Thoracic aorta (tissue), 2 donors: ENCODE data around the gene ERC1. TPM values are rescaled to one million over a fixed set of nuclear protein-coding genes. Genes with fewer than 3 reads are reported as not detected.

Source experiments
- ATAC-seq: fragments of 150-250 bp; one replicate; pipeline ENCODE4 v1.8.0; 2017; ENCODE audit warnings: low read depth; ENCODE audit not compliant: insufficient number of reproducible peaks, low FRiP score
- DNase-seq: peaks from one replicate; pipeline ENCODE4 v3.0.0-alpha.2; 2020; ENCODE audit warnings: low spot score
- H3K27ac ChIP-seq, 2 donors: fragments of 200-600 bp; sonication (generic); 1 replicate in 1 of 2; 2 replicates in 1 of 2; pipeline ENCODE4 v1.5.1; 2016; ENCODE audit warnings: mild to moderate bottlenecking in 2 of 2, moderate library complexity in 2 of 2
- H3K27me3 ChIP-seq: fragments of 200-600 bp; sonication (generic); replicated peaks from 2 replicates; pipeline ENCODE4 v1.6.0; 2016; ENCODE audit warnings: mild to moderate bottlenecking; ENCODE audit not compliant: insufficient read depth
- H3K36me3 ChIP-seq: fragments of 200-600 bp; sonication (generic); one replicate; pipeline ENCODE4 v1.5.1; 2016
- H3K4me1 ChIP-seq, 2 donors: fragments of 200-600 bp; sonication (generic); 1 replicate in 1 of 2; 2 replicates in 1 of 2; pipeline versions ENCODE4 v1.5.1 to v1.6.0; 2016; ENCODE audit warnings: low read depth in 2 of 2, mild to moderate bottlenecking in 1 of 2; ENCODE audit not compliant: control insufficient read depth in 1 of 2
- H3K4me3 ChIP-seq: fragments of 200-600 bp; sonication (generic); 2 replicates; pipeline ENCODE4 v1.5.1; 2016; ENCODE audit warnings: mild to moderate bottlenecking
- H3K9me3 ChIP-seq: fragments of 200-600 bp; sonication (generic); 2 replicates; pipeline ENCODE4 v1.5.1; 2016
- CTCF ChIP-seq: fragments of 200-600 bp; sonication (generic); IDR thresholded peaks from one replicate; pipeline ENCODE4 v1.5.1; 2019; ENCODE audit warnings: antibody characterized with exemption
- total RNA-seq, 2 donors: library from RNA; depleted of rRNA; stranded (reverse); fragments of >200 nt; gene quantifications; one replicate each; pipeline versions ENCODE4 v1.1.0 to v1.2.3, GENCODE V29; 2016

The ERC1 gene
- 10 to 100 TPM; 45.8 to 80.0 TPM for total RNA-seq

- Histone ChIP-seq H3K9me3 (no peaks in the 10 kb centered on the region), H3K36me3 (no peaks in the 10 kb centered on the region), H3K4me3 (peak within 1 kb of the TSS; percentile 90), H3K27ac (peak within 1 kb of the TSS; percentile 93 to 96), H3K27me3 (no peaks in the 10 kb centered on the region), H3K4me1 (peaks cover 24 to 37% of the 10 kb centered on the region in 2 donors)
- TF ChIP-seq CTCF = peak; percentile 5
- DNase-seq = peak; percentile 54
- peak; percentile 90 for ATAC-seq
These were observed at the start of gene ERC1 for GRCh38 chr12:990661-991349. ERC1 (plus strand) TSS chr12:991223; CDS start chr12:1027904, 36,681 bp downstream.

- ATAC-seq = no peak
- no peak for DNase-seq
- TF ChIP-seq CTCF = no peak
- Histone ChIP-seq H3K36me3 (peaks cover 11% of the 10 kb centered on the region), H3K9me3 (no peaks in the 10 kb centered on the region), H3K4me1 (peaks cover 3 to 14% of the 10 kb centered on the region in 2 donors), H3K4me3 (no peak overlapping the region), H3K27ac (no peak overlapping the region), H3K27me3 (no peaks in the 10 kb centered on the region)
These were observed 48.0 kb upstream of the ERC1 start for GRCh38 chr12:943051-943450.

- Histone ChIP-seq H3K4me3 (no peak overlapping the region), H3K9me3 (no peaks in the 10 kb centered on the region), H3K36me3 (peaks cover 9% of the 10 kb centered on the region), H3K27me3 (no peaks in the 10 kb centered on the region), H3K4me1 (peaks cover 10 to 20% of the 10 kb centered on the region in 2 donors), H3K27ac (no peak overlapping the region)
- ATAC-seq = no peak
- no peak for TF ChIP-seq CTCF
- DNase-seq = no peak
These were observed 46.8 kb upstream of the ERC1 start for GRCh38 chr12:944211-944610.

GRCh38 chr12:946212-946611 lies 44.8 kb upstream of the ERC1 start:
- TF ChIP-seq CTCF = no peak
- no peak overlapping the region for H3K4me3 ChIP-seq
- ATAC-seq = no peak
- no peaks in the 10 kb centered on the region for H3K9me3 ChIP-seq
- no peaks in the 10 kb centered on the region for H3K36me3 ChIP-seq
- H3K4me1 ChIP-seq = peaks cover 10 to 20% of the 10 kb centered on the region in 2 donors
- H3K27ac ChIP-seq = no peak overlapping the region
- no peaks in the 10 kb centered on the region for H3K27me3 ChIP-seq
- no peak for DNase-seq

GRCh38 chr12:946631-947030 lies 44.4 kb upstream of the ERC1 start:
- ATAC-seq = no peak
- no peak for TF ChIP-seq CTCF
- H3K36me3 ChIP-seq = no peaks in the 10 kb centered on the region
- H3K27ac ChIP-seq = no peak overlapping the region
- peaks cover 10 to 20% of the 10 kb centered on the region in 2 donors for H3K4me1 ChIP-seq
- no peaks in the 10 kb centered on the region for H3K9me3 ChIP-seq
- DNase-seq = no peak
- H3K27me3 ChIP-seq = no peaks in the 10 kb centered on the region
- H3K4me3 ChIP-seq = no peak overlapping the region
